ENCODE data around the gene CTNND2.

DNA sequence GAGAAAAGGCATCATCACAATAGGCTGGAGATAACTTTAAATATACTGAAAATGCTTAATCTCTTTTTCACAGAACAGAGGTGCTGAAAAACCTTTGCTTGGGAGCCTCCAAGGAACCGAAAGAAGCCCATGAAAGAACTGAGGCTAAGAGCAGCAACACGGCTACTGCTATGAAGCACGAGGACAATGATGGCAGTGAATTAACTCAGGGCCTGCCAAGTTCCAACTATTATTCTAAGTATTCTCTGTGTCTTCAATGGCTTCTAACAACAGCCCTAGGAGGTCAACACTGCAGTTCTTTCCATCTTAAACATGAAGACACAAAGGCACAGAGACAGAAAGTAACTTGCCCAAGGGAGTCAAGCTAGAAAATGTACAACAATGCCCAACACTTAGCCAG lies 850.2 kb downstream of the CTNND2 start:
- no peak for TF ChIP-seq YY1 (IDR thresholded peaks at IDR 0.05; ENCODE audit: insufficient read depth, insufficient read length)
- TF ChIP-seq ZNF274 (IDR thresholded peaks at IDR 0.05; ENCODE audit: low read depth, low read length): no peak
- no peak for TF ChIP-seq SUZ12 (IDR thresholded peaks at IDR 0.05; ENCODE audit: extremely low read depth, insufficient read depth, insufficient read length)
